Stomach (tissue), 9 donors: Measurements from ENCODE around the gene EMD. TPM values are rescaled to one million over a fixed set of nuclear protein-coding genes. Genes with fewer than 3 reads are reported as not detected.

Experiments
- DNase-seq, 2 donors: peaks; one replicate each; pipeline versions ENCODE4 v3.0.0 to v3.0.0-alpha.2; 2013 to 2019
- H3K27ac ChIP-seq, 5 donors: fragments of 200-600 bp in 4 of 5; sonication (generic) in 4 of 5; one replicate each; pipeline ENCODE4 v1.5.1; 2013 to 2019; ENCODE audit warnings: mild to moderate bottlenecking in 1 of 5, moderate library complexity in 1 of 5
- H3K27me3 ChIP-seq, 3 donors: fragments of 200-600 bp; sonication (generic); one replicate each; pipeline ENCODE4 v1.5.1; 2017 to 2019; ENCODE audit warnings: mixed run types in 1 of 3
- H3K36me3 ChIP-seq, 4 donors: fragments of 200-600 bp; sonication (generic); 1 replicate in 3 of 4; 2 replicates in 1 of 4; pipeline ENCODE4 v1.5.1; 2016 to 2019
- H3K4me1 ChIP-seq, 4 donors: fragments of 200-600 bp; sonication (generic); one replicate each; pipeline ENCODE4 v1.5.1; 2016 to 2019
- H3K4me3 ChIP-seq, 4 donors: fragments of 200-600 bp; sonication (generic) in 3 of 4; one replicate each; pipeline ENCODE4 v1.5.1; 2016 to 2019; ENCODE audit warnings: mild to moderate bottlenecking in 1 of 4
- H3K9me3 ChIP-seq, 4 donors: fragments of 200-600 bp; sonication (generic); one replicate each; pipeline ENCODE4 v1.5.1; 2016 to 2019
- EP300 ChIP-seq: sonication (generic); formaldehyde crosslinking; IDR thresholded peaks from one replicate; pipeline ENCODE4 v1.6.1; 2017; ENCODE audit warnings: antibody characterized with exemption
- POLR2A ChIP-seq, 4 donors: fragments of 450-650 bp; IDR thresholded peaks; one replicate each; pipeline ENCODE4 v1.6.1; 2016; ENCODE audit warnings: antibody characterized with exemption in 4 of 4, control low read depth in 2 of 4, mild to moderate bottlenecking in 1 of 4, moderate library complexity in 1 of 4
- POLR2AphosphoS5 ChIP-seq, 3 donors: sonication (generic); formaldehyde crosslinking; IDR thresholded peaks; one replicate each; pipeline ENCODE4 v1.6.1; 2016; ENCODE audit warnings: antibody characterized with exemption in 3 of 3
- WGBS, 5 donors: extraction: QIAGEN DNeasy Blood & Tissue Kit in 3 of 5; methylation state at CpG; one replicate each; pipeline versions ENCODE4 v1.1.5 to v1.1.7; 2013 to 2018; 5-methylcytosine and 5-hydroxymethylcytosine counted together
- intact Hi-C: fragments of 100-400 bp; cut with DNase I; formaldehyde crosslinking; loops from one replicate; pipeline ENCODE4 v1.15.1; 2023; ENCODE audit warnings: low total_unique reads
- polyA plus RNA-seq, 3 donors: library from polyadenylated mRNA; stranded (reverse); fragments of 200-250 nt; gene quantifications; one replicate each; pipeline ENCODE4 v1.2.3, GENCODE V29; 2013
- total RNA-seq, 5 donors: library from RNA; depleted of rRNA; stranded (reverse); fragments of >200 nt; gene quantifications; one replicate each; pipeline versions ENCODE4 v1.1.0 to v1.2.3, GENCODE V29; 2014 to 2016
- TF ChIP-seq, protein P1 (sequence below), 7 experiments: fragments of 450-650 bp in 4 of 7; fragments of 200-600 bp in 3 of 7; sonication (generic) in 3 of 7; IDR thresholded peaks; one replicate each; pipeline ENCODE4 v1.5.1; 2016 to 2019; ENCODE audit warnings: antibody characterized with exemption in 7 of 7, control low read depth in 2 of 7, mild to moderate bottlenecking in 1 of 7
- donor health status: healthy with polysubstance abuse.
- donor health status: Bipolar disorder and iron deficiency.
- donor health status: healthy.

The EMD gene
- total and polyA plus RNA-seq, 8 donors, result 24.2 to 135 (median 55.7) TPM

DNA sequence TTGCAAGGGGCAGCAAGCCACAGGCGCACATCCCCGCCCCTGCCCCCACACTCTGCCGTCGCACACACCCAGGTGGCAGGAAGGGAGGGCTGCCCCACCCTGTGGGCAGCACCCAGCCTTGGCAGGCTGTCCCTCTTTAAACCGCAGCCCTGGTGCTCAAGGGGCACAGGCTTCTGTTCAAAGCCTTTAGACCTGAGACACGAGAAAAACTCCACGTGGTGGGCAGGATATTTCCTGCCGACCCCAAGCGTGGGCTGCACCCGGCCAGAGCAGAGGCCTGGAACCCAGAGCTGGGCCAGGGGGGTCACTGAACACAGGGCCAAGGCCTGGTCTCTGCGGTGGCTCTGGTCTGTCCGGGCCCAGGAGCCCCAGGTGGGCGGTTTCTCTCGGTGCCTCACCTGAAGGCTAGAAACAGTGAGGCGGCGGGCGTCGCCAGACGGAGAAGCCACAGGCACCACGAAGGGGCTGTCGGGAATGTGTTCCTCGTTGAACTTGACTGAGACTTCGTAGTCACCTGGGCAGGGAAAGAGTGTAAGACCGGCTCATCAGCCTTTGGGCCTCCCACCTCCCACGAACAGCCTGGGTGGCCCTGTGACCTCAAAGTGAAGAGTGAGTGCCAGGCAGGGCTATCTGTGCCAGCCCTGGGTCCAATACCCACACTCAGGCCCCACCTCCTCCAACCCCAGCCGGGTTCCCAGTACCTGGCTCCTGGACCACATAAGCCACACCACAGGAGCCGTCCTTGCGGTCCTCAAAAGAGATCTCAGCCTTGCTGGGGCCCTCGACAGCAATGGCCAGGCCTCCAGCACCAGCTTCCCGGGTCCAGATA lies 27.7 kb upstream of the EMD start:
- no peak for TF ChIP-seq EP300
- TF ChIP-seq POLR2AphosphoS5 (IDR thresholded peaks at IDR 0.05), result no peak
- TF ChIP-seq, protein P1, sequence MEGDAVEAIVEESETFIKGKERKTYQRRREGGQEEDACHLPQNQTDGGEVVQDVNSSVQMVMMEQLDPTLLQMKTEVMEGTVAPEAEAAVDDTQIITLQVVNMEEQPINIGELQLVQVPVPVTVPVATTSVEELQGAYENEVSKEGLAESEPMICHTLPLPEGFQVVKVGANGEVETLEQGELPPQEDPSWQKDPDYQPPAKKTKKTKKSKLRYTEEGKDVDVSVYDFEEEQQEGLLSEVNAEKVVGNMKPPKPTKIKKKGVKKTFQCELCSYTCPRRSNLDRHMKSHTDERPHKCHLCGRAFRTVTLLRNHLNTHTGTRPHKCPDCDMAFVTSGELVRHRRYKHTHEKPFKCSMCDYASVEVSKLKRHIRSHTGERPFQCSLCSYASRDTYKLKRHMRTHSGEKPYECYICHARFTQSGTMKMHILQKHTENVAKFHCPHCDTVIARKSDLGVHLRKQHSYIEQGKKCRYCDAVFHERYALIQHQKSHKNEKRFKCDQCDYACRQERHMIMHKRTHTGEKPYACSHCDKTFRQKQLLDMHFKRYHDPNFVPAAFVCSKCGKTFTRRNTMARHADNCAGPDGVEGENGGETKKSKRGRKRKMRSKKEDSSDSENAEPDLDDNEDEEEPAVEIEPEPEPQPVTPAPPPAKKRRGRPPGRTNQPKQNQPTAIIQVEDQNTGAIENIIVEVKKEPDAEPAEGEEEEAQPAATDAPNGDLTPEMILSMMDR (IDR thresholded peaks at IDR 0.05), result no peak
- intact Hi-C loops, result no loop called here
- DNase-seq, result no peak
- H3K36me3 ChIP-seq, result peaks cover 24 to 84% (median 80%) of the 10 kb centered on the region in 4 donors
- H3K27me3 ChIP-seq, result no peaks in the 10 kb centered on the region
- H3K4me1 ChIP-seq, result peaks cover 0 to 18% (median 5%) of the 10 kb centered on the region in 4 donors
- no peaks in the 10 kb centered on the region for H3K9me3 ChIP-seq
- H3K4me3 ChIP-seq, result no peak overlapping the region
- WGBS, 5 donors, result 54 to 66% (median 57%) methylated on average over 19 to 30 of the region's 30 CpGs
- peak overlapping the region in 3 of 5 donors; percentile 1 to 48 (median 34) for H3K27ac ChIP-seq

DNA sequence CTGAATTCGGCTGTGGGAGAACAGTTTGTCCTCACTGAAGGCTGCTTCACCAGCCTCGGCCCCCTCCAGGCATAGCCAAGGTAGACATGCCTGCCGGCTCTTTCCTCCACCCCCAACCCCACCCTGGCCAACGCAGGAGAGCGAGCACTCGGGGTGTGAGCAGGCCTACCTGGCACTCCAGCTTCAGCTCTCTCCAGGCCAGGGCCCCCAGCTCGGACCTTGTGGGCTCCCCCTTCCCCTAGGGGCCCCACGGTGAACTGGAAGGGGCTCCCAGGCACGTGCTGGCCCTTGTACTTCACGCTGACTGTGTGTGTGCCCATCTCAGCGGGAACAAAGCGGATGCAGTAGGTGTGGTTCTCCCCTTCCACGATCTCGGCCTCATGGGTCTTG lies 27.1 kb upstream of the EMD start:
- H3K4me1 ChIP-seq, result peaks cover 0 to 18% (median 5%) of the 10 kb centered on the region in 4 donors
- H3K36me3 ChIP-seq, result peaks cover 25 to 90% (median 86%) of the 10 kb centered on the region in 4 donors
- TF ChIP-seq POLR2AphosphoS5 (IDR thresholded peaks at IDR 0.05), result no peak
- no peak for TF ChIP-seq EP300
- no peak for TF ChIP-seq POLR2A (IDR thresholded peaks at IDR 0.05)
- TF ChIP-seq, protein P1 (IDR thresholded peaks at IDR 0.05), result no peak
- H3K9me3 ChIP-seq, result no peaks in the 10 kb centered on the region
- intact Hi-C loops, result no loop called here
- DNase-seq, result no peak
- peak overlapping the region in 3 of 5 donors; percentile 1 to 48 (median 34) for H3K27ac ChIP-seq
- WGBS, 5 donors, result 61 to 82% (median 80%) methylated on average over 6 to 14 of the region's 14 CpGs
- no peaks in the 10 kb centered on the region for H3K27me3 ChIP-seq
- no peak overlapping the region for H3K4me3 ChIP-seq

DNA sequence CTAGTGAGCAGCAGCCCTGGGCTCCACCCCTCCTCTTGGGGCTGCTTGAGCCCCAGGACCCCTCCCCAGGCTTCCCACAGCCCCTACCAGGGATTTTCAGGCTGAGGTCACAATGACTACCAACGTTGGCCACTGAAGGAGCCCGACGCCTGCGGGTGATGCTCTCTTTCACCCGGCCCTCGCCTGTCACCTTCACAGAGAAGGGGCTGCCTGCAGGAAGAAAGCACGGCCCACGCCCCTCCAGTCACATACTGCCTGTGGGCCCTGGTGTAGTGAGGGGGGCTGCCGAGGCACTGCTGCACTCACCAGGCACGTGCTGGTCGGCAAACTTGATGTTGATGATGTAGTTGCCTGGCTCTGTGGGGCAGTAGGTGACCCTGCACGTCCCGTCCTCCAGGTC lies 26.6 kb upstream of the EMD start:
- no peak overlapping the region for H3K4me3 ChIP-seq
- H3K27ac ChIP-seq, result peak overlapping the region in 2 of 5 donors; percentile 34 to 48
- peaks cover 0 to 15% (median 5%) of the 10 kb centered on the region in 4 donors for H3K4me1 ChIP-seq
- no peak for TF ChIP-seq EP300
- no peak for TF ChIP-seq POLR2A (IDR thresholded peaks at IDR 0.05)
- TF ChIP-seq, protein P1 (IDR thresholded peaks at IDR 0.05), result no peak
- no peak for TF ChIP-seq POLR2AphosphoS5 (IDR thresholded peaks at IDR 0.05)
- H3K36me3 ChIP-seq, result peaks cover 30 to 94% (median 91%) of the 10 kb centered on the region in 4 donors
- intact Hi-C loops, result no loop called here
- DNase-seq, result no peak
- H3K9me3 ChIP-seq, result no peaks in the 10 kb centered on the region
- WGBS, 5 donors, result 60 to 90% (median 83%) methylated on average over 1 to 13 of the region's 13 CpGs
- no peaks in the 10 kb centered on the region for H3K27me3 ChIP-seq

DNA sequence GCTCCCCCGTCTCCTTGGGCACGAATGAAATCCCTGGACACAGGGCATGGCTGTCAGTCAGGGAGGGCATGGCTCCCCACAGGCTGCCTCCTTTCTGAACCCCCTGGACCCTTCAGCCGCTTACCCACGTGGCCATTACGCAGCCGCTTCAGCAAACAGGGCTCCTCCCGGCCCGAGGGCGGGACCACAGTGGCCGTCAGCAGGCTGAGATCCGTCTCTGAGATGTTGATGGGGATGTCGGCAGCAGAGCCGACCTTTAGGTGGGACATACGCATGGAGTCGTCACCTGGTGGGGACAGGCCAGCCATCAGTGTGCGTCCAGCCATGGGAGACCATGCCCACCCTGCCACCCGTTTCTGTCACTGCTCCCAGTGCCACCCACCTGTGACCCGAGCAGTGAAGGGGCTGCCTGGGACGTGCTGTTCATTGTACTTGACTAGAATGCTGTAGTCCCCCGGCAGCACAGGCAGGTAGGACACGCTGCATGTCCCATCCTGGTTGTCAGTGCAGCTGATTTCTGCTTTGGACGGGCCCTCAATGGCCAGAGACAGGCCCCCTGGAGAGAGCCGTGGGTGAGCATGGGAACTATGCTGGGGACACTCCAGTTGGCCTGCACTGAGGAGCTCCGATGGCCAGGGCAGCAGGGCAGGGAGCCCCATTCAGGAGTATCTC lies 25.8 kb upstream of the EMD start:
- H3K27ac ChIP-seq, result peak overlapping the region in 2 of 5 donors; percentile 7 to 53
- TF ChIP-seq POLR2A (IDR thresholded peaks at IDR 0.05) (no peak), EP300 (no peak), POLR2AphosphoS5 (IDR thresholded peaks at IDR 0.05) (no peak)
- TF ChIP-seq, protein P1 (IDR thresholded peaks at IDR 0.05), result no peak
- no peaks in the 10 kb centered on the region for H3K9me3 ChIP-seq
- no peak for DNase-seq
- H3K36me3 ChIP-seq, result peaks cover 34 to 100% (median 98%) of the 10 kb centered on the region in 4 donors
- peaks cover 0 to 14% (median 5%) of the 10 kb centered on the region in 4 donors for H3K4me1 ChIP-seq
- intact Hi-C loops, result no loop called here
- H3K27me3 ChIP-seq, result no peaks in the 10 kb centered on the region
- WGBS, 5 donors, result 85 to 92% (median 89%) methylated on average over 7 to 24 of the region's 24 CpGs
- H3K4me3 ChIP-seq, result no peak overlapping the region
